Keratinocyte (primary cell): ENCODE measurements around the gene KIF17. TPM values are rescaled to one million over a fixed set of nuclear protein-coding genes. Genes with fewer than 3 reads are reported as not detected.

Source experiments
- DNase-seq: peaks from one replicate; pipeline ENCODE4 v3.0.0-alpha.2; 2011; ENCODE audit warnings: low read depth, missing footprints, low spot score
- FAIRE-seq: peaks from 2 replicates; lab custom pipeline; 2011; peaks lifted over from hg19 to GRCh38; lab: Jason Lieb, UNC
- H2AFZ ChIP-seq: 2 replicates; pipeline ENCODE4 v1.6.0; 2012; ENCODE audit warnings: low read length, control low read depth, inconsistent platforms; ENCODE audit not compliant: control insufficient read depth
- H3K27ac ChIP-seq: 2 replicates; pipeline ENCODE4 v1.5.1; 2011; ENCODE audit warnings: low read length; ENCODE audit not compliant: control insufficient read depth, insufficient read depth
- H3K27me3 ChIP-seq: 3 replicates; pipeline ENCODE4 v1.6.0; 2011; ENCODE audit warnings: low read length; ENCODE audit not compliant: control insufficient read depth, insufficient read depth; ENCODE audit errors: extremely low read depth
- H3K36me3 ChIP-seq, 2 experiments: 2 replicates in 1 of 2; 3 replicates in 1 of 2; pipeline ENCODE4 v1.5.1; 2011; ENCODE audit warnings: low read length in 2 of 2, mild to moderate bottlenecking in 1 of 2; ENCODE audit not compliant: control insufficient read depth in 2 of 2, insufficient read depth in 2 of 2; ENCODE audit errors: extremely low read depth in 1 of 2
- H3K4me1 ChIP-seq: 3 replicates; pipeline ENCODE4 v1.5.1; 2011; ENCODE audit warnings: low read length; ENCODE audit not compliant: control insufficient read depth, insufficient read depth; ENCODE audit errors: extremely low read depth
- H3K4me2 ChIP-seq: 3 replicates; pipeline ENCODE4 v1.6.0; 2011; ENCODE audit warnings: low read depth, low read length; ENCODE audit not compliant: control insufficient read depth, insufficient read depth; ENCODE audit errors: extremely low read depth
- H3K4me3 ChIP-seq, 3 experiments: fragments of 200-600 bp in 1 of 3; sonication (generic) in 1 of 3; 2 replicates in 2 of 3; 3 replicates in 1 of 3; pipeline ENCODE4 v1.5.1; 2011 to 2016; ENCODE audit warnings: low read length in 3 of 3, mild to moderate bottlenecking in 3 of 3, control low read depth in 2 of 3, inconsistent platforms in 1 of 3, low read depth in 1 of 3, mixed read lengths in 1 of 3, mixed run types in 1 of 3, moderate library complexity in 1 of 3; ENCODE audit not compliant: control insufficient read depth in 2 of 3, insufficient read depth in 2 of 3; ENCODE audit errors: extremely low read depth in 1 of 3
- H3K79me2 ChIP-seq: 2 replicates; pipeline ENCODE4 v1.6.0; 2012; ENCODE audit warnings: low read length; ENCODE audit not compliant: control insufficient read depth, insufficient read depth
- H3K9ac ChIP-seq: 3 replicates; pipeline ENCODE4 v1.6.0; 2011; ENCODE audit warnings: low read length; ENCODE audit not compliant: control insufficient read depth, insufficient read depth; ENCODE audit errors: extremely low read depth
- H3K9me1 ChIP-seq: 3 replicates; pipeline ENCODE4 v1.6.0; 2011; ENCODE audit warnings: low read length; ENCODE audit not compliant: control insufficient read depth, insufficient read depth; ENCODE audit errors: extremely low read depth
- H3K9me3 ChIP-seq: 2 replicates; pipeline ENCODE4 v1.5.1; 2012; ENCODE audit warnings: low read depth, low read length; ENCODE audit not compliant: control insufficient read depth
- H4K20me1 ChIP-seq: 3 replicates; pipeline ENCODE4 v1.6.0; 2011; ENCODE audit warnings: low read length; ENCODE audit not compliant: control insufficient read depth, insufficient read depth; ENCODE audit errors: extremely low read depth
- CTCF ChIP-seq, 3 experiments: IDR thresholded peaks in 1 of 3; conservative IDR thresholded peaks in 1 of 3; optimal IDR thresholded peaks in 1 of 3; 2 replicates in 2 of 3; 3 replicates in 1 of 3; pipeline versions ENCODE3 to v1.5.1; 2011; ENCODE audit warnings: low read length in 3 of 3, mild to moderate bottlenecking in 3 of 3, moderate library complexity in 2 of 3, control low read depth in 1 of 3, inconsistent platforms in 1 of 3; ENCODE audit not compliant: insufficient read depth in 2 of 3; ENCODE audit errors: extremely low read depth in 1 of 3
- EZH2 ChIP-seq: IDR thresholded peaks from one replicate; pipeline ENCODE4 v1.6.1; 2012; ENCODE audit warnings: inconsistent platforms, mild to moderate bottlenecking, low read length, moderate library complexity
- dilution Hi-C: fragments of 300-500 bp; cut with MboI; formaldehyde crosslinking; loops from one replicate; pipeline ENCODE4 v1.7.0; 2020; ENCODE audit warnings: low sequenced_read_pairs; ENCODE audit not compliant: extremely low pct_ligation_motif_present
- polyA plus RNA-seq, 5 experiments: library from polyadenylated mRNA; depleted of rRNA in 3 of 5; stranded (reverse) in 3 of 5; stranded (forward) in 1 of 5; unstranded in 1 of 5; fragments of >200 nt; gene quantifications; 1 replicate in 1 of 5; 2 replicates in 3 of 5; 3 replicates in 1 of 5; pipeline versions ENCODE4 v1.2.1 to v1.2.3, GENCODE V29; 2011 to 2012; ENCODE audit warnings: missing spikeins in 2 of 5, low read depth in 1 of 5, low replicate concordance in 1 of 5

The KIF17 gene
- polyA plus RNA-seq, 1 donor (not counting 4 experiments of a cell fraction or from before 2014, with no cell fraction given) = 0.90 TPM

- Histone ChIP-seq H3K4me1 (peaks cover 3% of the 10 kb centered on the region), H3K9me1 (no peaks in the 10 kb centered on the region), H3K9me3 (no peaks in the 10 kb centered on the region), H3K27me3 (no peaks in the 10 kb centered on the region), H2AFZ (no peak overlapping the region), H3K27ac (no peak overlapping the region), H3K4me2 (no peak overlapping the region), H3K9ac (no peak overlapping the region), H4K20me1 (no peaks in the 10 kb centered on the region), H3K4me3 (no peak overlapping the region), H3K36me3 (peaks cover 5 to 28% of the 10 kb centered on the region in 2 experiments), H3K79me2 (no peaks in the 10 kb centered on the region)
- TF ChIP-seq CTCF (optimal IDR thresholded peaks at IDR 0.05 in 1 of 3, IDR thresholded peaks at IDR 0.05 in 1 of 3, conservative IDR thresholded peaks at IDR 0.05 in 1 of 3; ENCODE audit: extremely low read depth in 1 of 3, insufficient read depth in 2 of 3, low read length in 3 of 3) (no peak), EZH2 (no peak)
- DNase-seq (no peak), FAIRE-seq (no peak)
- dilution Hi-C loops = no loop called here
Measured at GRCh38 chr1:20704390-20705202, 13.2 kb downstream of the KIF17 start.

GRCh38 chr1:20703124-20703756 is 14.6 kb downstream of the KIF17 start:
- Histone ChIP-seq H3K9ac (no peak overlapping the region), H3K79me2 (no peaks in the 10 kb centered on the region), H3K4me2 (no peak overlapping the region), H3K9me3 (no peaks in the 10 kb centered on the region), H2AFZ (no peak overlapping the region), H3K4me3 (no peak overlapping the region), H3K27me3 (no peaks in the 10 kb centered on the region), H3K9me1 (no peaks in the 10 kb centered on the region), H3K4me1 (peaks cover 9% of the 10 kb centered on the region), H3K36me3 (peaks cover 2 to 21% of the 10 kb centered on the region in 2 experiments), H4K20me1 (no peaks in the 10 kb centered on the region), H3K27ac (no peak overlapping the region)
- DNase-seq (no peak), FAIRE-seq (no peak)
- TF ChIP-seq EZH2 (no peak), CTCF (optimal IDR thresholded peaks at IDR 0.05 in 1 of 3, IDR thresholded peaks at IDR 0.05 in 1 of 3, conservative IDR thresholded peaks at IDR 0.05 in 1 of 3; ENCODE audit: extremely low read depth in 1 of 3, insufficient read depth in 2 of 3, low read length in 3 of 3) (no peak)
- dilution Hi-C loops = no loop called here
